Activated CD4-positive, alpha-beta T cell treated with anti-CD3 and anti-CD28 coated beads, Interleukin-2, Interleukin-6, amounts not matched to agents 100 ng/mL and 50 ng/mL, durations not matched to agents 16 hours and 8 hours (primary cell): ENCODE measurements around the gene USP17L20.
"Not testable (repeated sequence)": the region's sequence is repeated elsewhere in the genome, so short reads cannot be mapped to it uniquely, and the experiment has no call there.

Source experiments
- DNase-seq: peaks from one replicate; pipeline ENCODE4 v3.0.0-alpha.2; 2020

USP17L20 gene, protein sequence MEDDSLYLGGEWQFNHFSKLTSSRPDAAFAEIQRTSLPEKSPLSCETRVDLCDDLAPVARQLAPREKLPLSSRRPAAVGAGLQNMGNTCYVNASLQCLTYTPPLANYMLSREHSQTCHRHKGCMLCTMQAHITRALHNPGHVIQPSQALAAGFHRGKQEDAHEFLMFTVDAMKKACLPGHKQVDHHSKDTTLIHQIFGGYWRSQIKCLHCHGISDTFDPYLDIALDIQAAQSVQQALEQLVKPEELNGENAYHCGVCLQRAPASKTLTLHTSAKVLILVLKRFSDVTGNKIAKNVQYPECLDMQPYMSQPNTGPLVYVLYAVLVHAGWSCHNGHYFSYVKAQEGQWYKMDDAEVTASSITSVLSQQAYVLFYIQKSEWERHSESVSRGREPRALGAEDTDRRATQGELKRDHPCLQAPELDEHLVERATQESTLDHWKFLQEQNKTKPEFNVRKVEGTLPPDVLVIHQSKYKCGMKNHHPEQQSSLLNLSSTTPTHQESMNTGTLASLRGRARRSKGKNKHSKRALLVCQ

GRCh38 chr4:9257824-9258223 lies at the start of gene USP17L20:
USP17L20 (plus strand) TSS chr4:9258124; CDS start chr4:9258124, 0 bp downstream.
- not testable (repeated sequence) for DNase-seq

- DNase-seq, result not testable (repeated sequence)
Measured at GRCh38 chr4:9210357-9210756, 47.6 kb upstream of the USP17L20 start, which contains the start of gene USP17L10. USP17L10 (plus strand) TSS chr4:9210657; CDS start chr4:9210657, 0 bp downstream.

DNA sequence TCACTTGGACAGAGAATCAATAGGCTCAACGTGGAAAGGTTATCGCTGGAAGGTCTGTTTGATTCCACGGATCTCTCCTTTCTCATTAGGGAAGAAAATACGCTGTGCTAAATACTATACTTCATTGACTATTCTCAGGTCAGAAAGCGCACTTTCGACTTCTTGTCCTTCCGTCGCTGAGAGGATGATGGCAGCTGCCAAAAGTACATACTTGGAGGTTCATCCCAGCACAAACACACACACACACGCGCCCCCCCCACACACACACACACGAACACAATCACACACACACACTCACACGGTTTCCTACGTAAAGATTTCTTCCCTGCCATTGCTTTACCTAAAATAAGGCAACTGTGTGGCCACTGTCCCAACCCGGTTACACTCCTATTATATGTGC lies 43.2 kb upstream of the USP17L20 start:
- not testable (repeated sequence) for DNase-seq

DNA sequence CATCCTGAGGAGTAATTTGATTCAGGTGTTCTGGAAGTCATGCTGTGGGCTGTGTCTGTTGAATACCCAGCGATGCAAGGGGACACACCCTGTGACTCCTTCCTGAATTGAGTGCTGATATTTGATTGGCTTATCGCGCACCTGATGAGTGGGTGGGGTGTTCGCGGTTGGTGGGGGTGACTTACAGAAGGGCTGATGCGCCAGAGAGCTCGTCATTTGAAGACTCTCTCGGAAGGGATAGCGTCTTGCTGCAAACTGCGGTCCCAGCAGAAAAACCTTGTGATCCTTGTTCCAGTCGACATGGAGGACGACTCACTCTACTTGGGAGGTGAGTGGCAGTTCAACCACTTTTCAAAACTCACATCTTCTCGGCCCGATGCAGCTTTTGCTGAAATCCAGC lies 42.8 kb upstream of the USP17L20 start, which contains the start of gene USP17L11:
TSS of gene USP17L11 (plus strand) at position 301 of the 400 bp plus-strand sequence. CDS start at position 301, 0 bp downstream.
- not testable (repeated sequence) for DNase-seq

DNA sequence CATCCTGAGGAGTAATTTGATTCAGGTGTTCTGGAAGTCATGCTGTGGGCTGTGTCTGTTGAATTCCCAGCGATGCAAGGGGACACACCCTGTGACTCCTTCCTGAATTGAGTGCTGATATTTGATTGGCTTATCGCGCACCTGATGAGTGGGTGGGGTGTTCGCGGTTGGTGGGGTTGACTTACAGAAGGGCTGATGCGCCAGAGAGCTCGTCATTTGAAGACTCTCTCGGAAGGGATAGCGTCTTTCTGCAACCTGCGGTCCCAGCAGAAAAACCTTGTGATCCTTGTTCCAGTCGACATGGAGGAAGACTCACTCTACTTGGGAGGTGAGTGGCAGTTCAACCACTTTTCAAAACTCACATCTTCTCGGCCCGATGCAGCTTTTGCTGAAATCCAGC lies 38.1 kb upstream of the USP17L20 start, which contains the start of gene USP17L12:
TSS of gene USP17L12 (plus strand) at position 301 of the 400 bp plus-strand sequence. CDS start at position 301, 0 bp downstream.
- DNase-seq, result not testable (repeated sequence)

DNA sequence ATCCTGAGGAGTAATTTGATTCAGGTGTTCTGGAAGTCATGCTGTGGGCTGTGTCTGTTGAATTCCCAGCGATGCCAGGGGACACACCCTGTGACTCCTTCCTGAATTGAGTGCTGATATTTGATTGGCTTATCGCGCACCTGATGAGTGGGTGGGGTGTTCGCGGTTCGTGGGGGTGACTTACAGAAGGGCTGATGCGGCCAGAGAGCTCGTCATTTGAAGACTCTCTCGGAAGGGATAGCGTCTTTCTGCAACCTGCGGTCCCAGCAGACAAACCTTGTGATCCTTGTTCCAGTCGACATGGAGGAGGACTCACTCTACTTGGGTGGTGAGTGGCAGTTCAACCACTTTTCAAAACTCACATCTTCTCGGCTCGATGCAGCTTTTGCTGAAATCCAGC lies 33.3 kb upstream of the USP17L20 start, which contains the start of gene USP17L13:
TSS of gene USP17L13 (plus strand) at position 301 of the 400 bp plus-strand sequence. CDS start at position 301, 0 bp downstream.
- DNase-seq, result not testable (repeated sequence)

GRCh38 chr4:9230249-9230648 lies 27.7 kb upstream of the USP17L20 start:
- not testable (repeated sequence) for DNase-seq

DNA sequence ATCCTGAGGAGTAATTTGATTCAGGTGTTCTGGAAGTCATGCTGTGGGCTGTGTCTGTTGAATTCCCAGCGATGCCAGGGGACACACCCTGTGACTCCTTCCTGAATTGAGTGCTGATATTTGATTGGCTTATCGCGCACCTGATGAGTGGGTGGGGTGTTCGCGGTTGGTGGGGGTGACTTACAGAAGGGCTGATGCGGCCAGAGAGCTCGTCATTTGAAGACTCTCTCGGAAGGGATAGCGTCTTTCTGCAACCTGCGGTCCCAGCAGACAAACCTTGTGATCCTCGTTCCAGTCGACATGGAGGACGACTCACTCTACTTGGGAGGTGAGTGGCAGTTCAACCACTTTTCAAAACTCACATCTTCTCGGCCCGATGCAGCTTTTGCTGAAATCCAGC lies 23.8 kb upstream of the USP17L20 start, which contains the start of gene USP17L15:
TSS of gene USP17L15 (plus strand) at position 301 of the 400 bp plus-strand sequence. CDS start at position 301, 0 bp downstream.
- DNase-seq, result not testable (repeated sequence)

DNA sequence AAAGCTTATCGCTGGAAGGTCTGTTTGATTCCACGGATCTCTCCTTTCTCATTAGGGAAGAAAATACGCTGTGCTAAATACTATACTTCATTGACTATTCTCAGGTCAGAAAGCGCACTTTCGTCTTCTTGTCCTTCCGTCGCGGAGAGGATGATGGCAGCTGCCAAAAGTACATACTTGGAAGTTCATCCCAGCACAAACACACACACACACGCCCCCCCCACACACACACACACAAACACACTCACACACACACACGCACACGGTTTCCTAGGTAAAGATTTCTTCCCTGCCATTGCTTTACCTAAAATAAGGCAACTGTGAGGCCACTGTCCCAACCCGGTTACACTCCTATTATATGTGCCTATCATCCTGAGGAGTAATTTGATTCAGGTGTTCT lies 19.5 kb upstream of the USP17L20 start:
- DNase-seq, result not testable (repeated sequence)

- DNase-seq, result not testable (repeated sequence)
Measured at GRCh38 chr4:9243579-9243978, 14.3 kb upstream of the USP17L20 start, which contains the start of gene USP17L17. USP17L17 (plus strand) TSS chr4:9243879; CDS start chr4:9243879, 0 bp downstream.

DNA sequence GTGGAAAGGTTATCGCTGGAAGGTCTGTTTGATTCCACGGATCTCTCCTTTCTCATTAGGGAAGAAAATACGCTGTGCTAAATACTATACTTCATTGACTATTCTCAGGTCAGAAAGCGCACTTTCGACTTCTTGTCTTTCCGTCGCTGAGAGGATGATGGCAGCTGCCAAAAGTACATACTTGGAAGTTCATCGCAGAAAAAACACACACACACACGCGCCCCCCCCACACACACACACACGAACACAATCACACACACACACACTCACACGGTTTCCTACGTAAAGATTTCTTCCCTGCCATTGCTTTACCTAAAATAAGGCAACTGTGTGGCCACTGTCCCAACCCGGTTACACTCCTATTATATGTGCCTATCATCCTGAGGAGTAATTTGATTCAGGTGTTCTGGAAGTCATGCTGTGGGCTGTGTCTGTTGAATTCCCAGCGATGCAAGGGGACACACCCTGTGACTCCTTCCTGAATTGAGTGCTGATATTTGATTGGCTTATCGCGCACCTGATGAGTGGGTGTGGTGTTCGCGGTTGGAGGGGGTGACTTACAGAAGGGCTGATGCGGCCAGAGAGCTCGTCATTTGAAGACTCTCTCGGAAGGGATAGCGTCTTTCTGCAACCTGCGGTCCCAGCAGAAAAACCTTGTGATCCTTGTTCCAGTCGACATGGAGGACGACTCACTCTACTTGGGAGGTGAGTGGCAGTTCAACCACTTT lies 9.8 kb upstream of the USP17L20 start, which contains the start of gene USP17L18:
TSS of gene USP17L18 (plus strand) at position 678 of the 728 bp plus-strand sequence. CDS start at position 678, 0 bp downstream.
- peak; percentile 0 for DNase-seq

GRCh38 chr4:9253078-9253477 lies 4.8 kb upstream of the USP17L20 start, which contains the start of gene USP17L19:
USP17L19 (plus strand) TSS chr4:9253378; CDS start chr4:9253378, 0 bp downstream.
- DNase-seq, result not testable (repeated sequence)

GRCh38 chr4:9262572-9262971 lies 4.6 kb downstream of the USP17L20 start, which contains the start of gene USP17L21:
USP17L21 (plus strand) TSS chr4:9262872; CDS start chr4:9262872, 0 bp downstream.
- not testable (repeated sequence) for DNase-seq

GRCh38 chr4:9267319-9267718 lies 9.4 kb downstream of the USP17L20 start, which contains the start of gene USP17L22:
USP17L22 (plus strand) TSS chr4:9267619; CDS start chr4:9267619, 0 bp downstream.
- not testable (repeated sequence) for DNase-seq

GRCh38 chr4:9271719-9272118 lies 13.8 kb downstream of the USP17L20 start:
- DNase-seq, result peak; percentile 11
